ENCODE measurements around the gene PRDM5.

The PRDM5 gene

GRCh38 chr4:120796271-120796670 lies 126.3 kb downstream of the PRDM5 start:
- H3K27ac Mint-ChIP-seq (ENCODE audit: low read depth) = no peak overlapping the region
- ATAC-seq (replicated peaks; ENCODE audit: extremely low read depth, poor library complexity, severe bottlenecking) (no peak), DNase-seq (ENCODE audit: low spot score in 2 of 2) (no peak)
- H3K4me3 Mint-ChIP-seq = no peak overlapping the region
- H3K36me3 Mint-ChIP-seq (ENCODE audit: insufficient read depth) = no peaks in the 10 kb centered on the region
- no peaks in the 10 kb centered on the region for H3K9me3 Mint-ChIP-seq
- peaks cover 5% of the 10 kb centered on the region for H3K4me1 Mint-ChIP-seq
- no peaks in the 10 kb centered on the region for H3K27me3 Mint-ChIP-seq

- Mint-ChIP-seq H3K4me3 (no peak overlapping the region), H3K9me3 (no peaks in the 10 kb centered on the region), H3K27me3 (no peaks in the 10 kb centered on the region)
Measured at GRCh38 chr4:120785202-120785601, 137.3 kb downstream of the PRDM5 start.

GRCh38 chr4:120777459-120777858 lies 145.1 kb downstream of the PRDM5 start:
- ATAC-seq (replicated peaks; ENCODE audit: extremely low read depth, poor library complexity, severe bottlenecking) (no peak), DNase-seq (ENCODE audit: low spot score in 2 of 2) (no peak)
- Mint-ChIP-seq H3K4me3 (no peak overlapping the region), H3K27ac (ENCODE audit: low read depth) (no peak overlapping the region), H3K9me3 (no peaks in the 10 kb centered on the region), H3K4me1 (no peaks in the 10 kb centered on the region), H3K27me3 (no peaks in the 10 kb centered on the region), H3K36me3 (ENCODE audit: insufficient read depth) (no peaks in the 10 kb centered on the region)

More at GRCh38 chr4:120785202-120785601, 137.3 kb downstream of the PRDM5 start:
- H3K36me3 Mint-ChIP-seq (ENCODE audit: insufficient read depth) = no peaks in the 10 kb centered on the region
- H3K27ac Mint-ChIP-seq (ENCODE audit: low read depth) = no peak overlapping the region
- no peaks in the 10 kb centered on the region for H3K4me1 Mint-ChIP-seq
- ATAC-seq (replicated peaks; ENCODE audit: extremely low read depth, poor library complexity, severe bottlenecking) (no peak), DNase-seq (ENCODE audit: low spot score in 2 of 2) (no peak)

- no peak for DNase-seq (ENCODE audit: low spot score in 2 of 2)
- no peaks in the 10 kb centered on the region for H3K9me3 Mint-ChIP-seq
- no peak overlapping the region for H3K4me3 Mint-ChIP-seq
- no peaks in the 10 kb centered on the region for H3K27me3 Mint-ChIP-seq
- no peak overlapping the region for H3K27ac Mint-ChIP-seq (ENCODE audit: low read depth)
- H3K36me3 Mint-ChIP-seq (ENCODE audit: insufficient read depth) = no peaks in the 10 kb centered on the region
- no peak for ATAC-seq (replicated peaks; ENCODE audit: extremely low read depth, poor library complexity, severe bottlenecking)
- no peaks in the 10 kb centered on the region for H3K4me1 Mint-ChIP-seq
Measured at GRCh38 chr4:120775431-120775830, 147.1 kb downstream of the PRDM5 start.

- DNase-seq (ENCODE audit: low spot score in 2 of 2) (no peak), ATAC-seq (replicated peaks; ENCODE audit: extremely low read depth, poor library complexity, severe bottlenecking) (no peak)
- H3K4me3 Mint-ChIP-seq = no peak overlapping the region
- H3K27me3 Mint-ChIP-seq = no peaks in the 10 kb centered on the region
- H3K36me3 Mint-ChIP-seq (ENCODE audit: insufficient read depth) = no peaks in the 10 kb centered on the region
- H3K27ac Mint-ChIP-seq (ENCODE audit: low read depth) = no peak overlapping the region
- no peaks in the 10 kb centered on the region for H3K4me1 Mint-ChIP-seq
- no peaks in the 10 kb centered on the region for H3K9me3 Mint-ChIP-seq
Measured at GRCh38 chr4:120773641-120774040, 148.9 kb downstream of the PRDM5 start.

GRCh38 chr4:120771907-120772306 lies 150.6 kb downstream of the PRDM5 start:
- Mint-ChIP-seq H3K9me3 (no peaks in the 10 kb centered on the region), H3K36me3 (ENCODE audit: insufficient read depth) (no peaks in the 10 kb centered on the region), H3K4me3 (no peak overlapping the region), H3K4me1 (no peaks in the 10 kb centered on the region), H3K27me3 (no peaks in the 10 kb centered on the region), H3K27ac (ENCODE audit: low read depth) (no peak overlapping the region)
- ATAC-seq (replicated peaks; ENCODE audit: extremely low read depth, poor library complexity, severe bottlenecking) = no peak
- DNase-seq (ENCODE audit: low spot score in 2 of 2) = no peak

GRCh38 chr4:120770897-120771296 lies 151.6 kb downstream of the PRDM5 start:
- H3K27me3 Mint-ChIP-seq = no peaks in the 10 kb centered on the region
- no peak overlapping the region for H3K27ac Mint-ChIP-seq (ENCODE audit: low read depth)
- ATAC-seq (replicated peaks; ENCODE audit: extremely low read depth, poor library complexity, severe bottlenecking) = no peak
- H3K4me3 Mint-ChIP-seq = no peak overlapping the region
- no peaks in the 10 kb centered on the region for H3K36me3 Mint-ChIP-seq (ENCODE audit: insufficient read depth)
- DNase-seq (ENCODE audit: low spot score in 2 of 2) = no peak
- no peaks in the 10 kb centered on the region for H3K9me3 Mint-ChIP-seq
- H3K4me1 Mint-ChIP-seq = no peaks in the 10 kb centered on the region

GRCh38 chr4:120769227-120769626 lies 153.3 kb downstream of the PRDM5 start:
- Mint-ChIP-seq H3K27ac (ENCODE audit: low read depth) (no peak overlapping the region), H3K9me3 (no peaks in the 10 kb centered on the region), H3K36me3 (ENCODE audit: insufficient read depth) (no peaks in the 10 kb centered on the region), H3K4me3 (no peak overlapping the region), H3K27me3 (no peaks in the 10 kb centered on the region), H3K4me1 (no peaks in the 10 kb centered on the region)
- ATAC-seq (replicated peaks; ENCODE audit: extremely low read depth, poor library complexity, severe bottlenecking) (no peak), DNase-seq (ENCODE audit: low spot score in 2 of 2) (no peak)

- no peaks in the 10 kb centered on the region for H3K4me1 Mint-ChIP-seq
- no peak overlapping the region for H3K27ac Mint-ChIP-seq (ENCODE audit: low read depth)
- H3K36me3 Mint-ChIP-seq (ENCODE audit: insufficient read depth) = no peaks in the 10 kb centered on the region
- ATAC-seq (replicated peaks; ENCODE audit: extremely low read depth, poor library complexity, severe bottlenecking) (no peak), DNase-seq (ENCODE audit: low spot score in 2 of 2) (no peak)
- no peaks in the 10 kb centered on the region for H3K9me3 Mint-ChIP-seq
- H3K27me3 Mint-ChIP-seq = peaks cover 10% of the 10 kb centered on the region
- no peak overlapping the region for H3K4me3 Mint-ChIP-seq
Measured at GRCh38 chr4:120765260-120765680, 157.3 kb downstream of the PRDM5 start.

GRCh38 chr4:120763650-120764049 lies 158.9 kb downstream of the PRDM5 start:
- Mint-ChIP-seq H3K27me3 (peaks cover 10% of the 10 kb centered on the region), H3K4me1 (no peaks in the 10 kb centered on the region), H3K36me3 (ENCODE audit: insufficient read depth) (no peaks in the 10 kb centered on the region), H3K27ac (ENCODE audit: low read depth) (no peak overlapping the region), H3K9me3 (no peaks in the 10 kb centered on the region), H3K4me3 (no peak overlapping the region)
- DNase-seq (ENCODE audit: low spot score in 2 of 2) = no peak
- no peak for ATAC-seq (replicated peaks; ENCODE audit: extremely low read depth, poor library complexity, severe bottlenecking)

GRCh38 chr4:120761070-120761469 lies 161.5 kb downstream of the PRDM5 start:
- no peak for DNase-seq (ENCODE audit: low spot score in 2 of 2)
- Mint-ChIP-seq H3K27me3 (peaks cover 10% of the 10 kb centered on the region), H3K27ac (ENCODE audit: low read depth) (no peak overlapping the region), H3K4me1 (no peaks in the 10 kb centered on the region), H3K4me3 (no peak overlapping the region), H3K36me3 (ENCODE audit: insufficient read depth) (no peaks in the 10 kb centered on the region), H3K9me3 (no peaks in the 10 kb centered on the region)
- ATAC-seq (replicated peaks; ENCODE audit: extremely low read depth, poor library complexity, severe bottlenecking) = no peak

- no peaks in the 10 kb centered on the region for H3K36me3 Mint-ChIP-seq (ENCODE audit: insufficient read depth)
- no peak for ATAC-seq (replicated peaks; ENCODE audit: extremely low read depth, poor library complexity, severe bottlenecking)
- DNase-seq (ENCODE audit: low spot score in 2 of 2) = no peak
- H3K9me3 Mint-ChIP-seq = no peaks in the 10 kb centered on the region
- no peak overlapping the region for H3K4me3 Mint-ChIP-seq
- peaks cover 10% of the 10 kb centered on the region for H3K27me3 Mint-ChIP-seq
- H3K27ac Mint-ChIP-seq (ENCODE audit: low read depth) = no peak overlapping the region
- H3K4me1 Mint-ChIP-seq = no peaks in the 10 kb centered on the region
Measured at GRCh38 chr4:120760047-120760446, 162.5 kb downstream of the PRDM5 start.

GRCh38 chr4:120755864-120756263 lies 166.7 kb downstream of the PRDM5 start:
- Mint-ChIP-seq H3K4me3 (no peak overlapping the region), H3K27ac (ENCODE audit: low read depth) (no peak overlapping the region), H3K36me3 (ENCODE audit: insufficient read depth) (no peaks in the 10 kb centered on the region), H3K9me3 (no peaks in the 10 kb centered on the region), H3K4me1 (no peaks in the 10 kb centered on the region), H3K27me3 (no peaks in the 10 kb centered on the region)
- DNase-seq (ENCODE audit: low spot score in 2 of 2) (no peak), ATAC-seq (replicated peaks; ENCODE audit: extremely low read depth, poor library complexity, severe bottlenecking) (no peak)

- Mint-ChIP-seq H3K27ac (ENCODE audit: low read depth) (no peak overlapping the region), H3K27me3 (no peaks in the 10 kb centered on the region), H3K4me1 (no peaks in the 10 kb centered on the region), H3K4me3 (no peak overlapping the region), H3K36me3 (ENCODE audit: insufficient read depth) (no peaks in the 10 kb centered on the region), H3K9me3 (peaks cover 7% of the 10 kb centered on the region)
- DNase-seq (ENCODE audit: low spot score in 2 of 2) = no peak
- ATAC-seq (replicated peaks; ENCODE audit: extremely low read depth, poor library complexity, severe bottlenecking) = no peak
Measured at GRCh38 chr4:120754590-120754989, 167.9 kb downstream of the PRDM5 start.

All from central memory CD8-positive, alpha-beta T cell (primary cell).